Panc1 (cell line): ENCODE results near the gene B4GALT4. TPM values are rescaled to one million over a fixed set of nuclear protein-coding genes. Genes with fewer than 3 reads are reported as not detected.

ENCODE experiments used
- ATAC-seq: fragments of 200-7000 bp; cut with Tn5 transposase; 2 replicates; pipeline ENCODE4 v1.9.1; 2020; ENCODE audit warnings: mild to moderate bottlenecking, moderate library complexity
- BruUV-seq: library from RNA; stranded (reverse); fragments of 400-500 nt; replicated peaks from 2 replicates; lab custom pipeline; 2021; lab: Mats Ljungman, UMichigan
- CTCF ChIA-PET: fragments of 300-600 bp; sonication (Branson Sonifier 250); formaldehyde crosslinking; loops from one replicate; lab custom pipeline; 2022; ENCODE audit warnings: antibody characterized with exemption; lab: Charles Lee
- POLR2A ChIA-PET: fragments of 300-600 bp; sonication (Branson Sonifier 250); formaldehyde crosslinking; loops from one replicate; lab custom pipeline; 2022; ENCODE audit warnings: antibody characterized with exemption; lab: Charles Lee
- DNase-seq: peaks from one replicate; pipeline ENCODE4 v3.0.0-alpha.2; 2010; ENCODE audit warnings: low read depth, low spot score
- H3K27ac ChIP-seq: 2 replicates; pipeline ENCODE4 v1.5.1; 2011; ENCODE audit warnings: mild to moderate bottlenecking, low read length, inconsistent platforms
- H3K27me3 ChIP-seq: fragments of 200-500 bp; sonication (Bioruptor generic); 2 replicates; pipeline ENCODE4 v1.6.0; 2014; ENCODE audit warnings: low read length, inconsistent platforms; ENCODE audit not compliant: control insufficient read depth, insufficient read depth
- H3K36me3 ChIP-seq: fragments of 200-500 bp; sonication (Bioruptor generic); 2 replicates; pipeline ENCODE4 v1.5.1; 2014; ENCODE audit warnings: inconsistent platforms, mild to moderate bottlenecking, low read length, moderate library complexity; ENCODE audit not compliant: control insufficient read depth, insufficient read depth
- H3K4me1 ChIP-seq: 2 replicates; pipeline ENCODE4 v1.5.1; 2011; ENCODE audit warnings: inconsistent platforms, mild to moderate bottlenecking, low read length, moderate library complexity; ENCODE audit not compliant: control insufficient read depth, insufficient read depth
- H3K4me3 ChIP-seq, 2 experiments: 2 replicates each; pipeline ENCODE4 v1.5.1; 2011 to 2012; ENCODE audit warnings: low read depth in 2 of 2, low read length in 2 of 2, mild to moderate bottlenecking in 2 of 2, inconsistent platforms in 1 of 2, moderate library complexity in 1 of 2
- H3K9me3 ChIP-seq: fragments of 200-500 bp; sonication (Bioruptor generic); 2 replicates; pipeline ENCODE4 v1.5.1; 2014; ENCODE audit warnings: low read depth, mild to moderate bottlenecking, inconsistent platforms, low read length, moderate library complexity; ENCODE audit not compliant: control insufficient read depth, insufficient read depth
- CTCF ChIP-seq: fragments of 450-650 bp; IDR thresholded peaks from 2 replicates; pipeline ENCODE4 v1.5.1; 2017; ENCODE audit warnings: mild to moderate bottlenecking
- POLR2AphosphoS5 ChIP-seq: IDR thresholded peaks from 2 replicates; pipeline ENCODE4 v1.6.1; 2012; ENCODE audit warnings: mild to moderate bottlenecking, low read depth, low read length, moderate library complexity
- REST ChIP-seq, 2 experiments: IDR thresholded peaks; 2 replicates each; pipeline ENCODE4 v1.6.1; 2011 to 2012; ENCODE audit warnings: low read depth in 2 of 2, control low read depth in 1 of 2, low read length in 1 of 2, mild to moderate bottlenecking in 1 of 2, moderate library complexity in 1 of 2; ENCODE audit not compliant: insufficient read depth in 1 of 2
- SIN3A ChIP-seq: IDR thresholded peaks from 2 replicates; pipeline ENCODE4 v1.6.1; 2012; ENCODE audit warnings: low read depth, mild to moderate bottlenecking, low read length, moderate library complexity, borderline replicate concordance; ENCODE audit not compliant: insufficient read depth
- TCF7L2 ChIP-seq: IDR thresholded peaks from 2 replicates; pipeline ENCODE4 v1.6.1; 2011; ENCODE audit warnings: mild to moderate bottlenecking, low read depth, low read length, inconsistent platforms
- in situ Hi-C: cut with HindIII; loops from 2 replicates; pipeline ENCODE4 v1.10.0; 2016; ENCODE audit warnings: low sequenced_read_pairs, low pct_unique_long_range_greater_than_20kb
- intact Hi-C: fragments of 100-400 bp; cut with micrococcal nuclease; formaldehyde crosslinking; loops from one replicate; pipeline ENCODE4 v1.10.0; 2022; ENCODE audit not compliant: unreplicated experiment
- total RNA-seq: library from RNA; stranded (reverse); gene quantifications from one replicate; pipeline ENCODE4 v1.2.1, GENCODE V29; 2021; ENCODE audit not compliant: unreplicated experiment

B4GALT4 gene
- total RNA-seq, 1 experiment from 2014 or later: 27.4 TPM

GRCh38 chr3:119261055-119261454, 20.4 kb upstream of the B4GALT4 start:
- TF ChIP-seq REST (IDR thresholded peaks at IDR 0.05; ENCODE audit: insufficient read depth in 1 of 2, low read depth in 2 of 2, low read length in 1 of 2): no peak
- POLR2A ChIA-PET: no interaction called here
- DNase-seq: no peak
- BruUV-seq: no TSS peak
- Histone ChIP-seq H3K27ac (no peak overlapping the region), H3K9me3 (no peaks in the 10 kb centered on the region), H3K36me3 (no peaks in the 10 kb centered on the region), H3K4me1 (no peaks in the 10 kb centered on the region), H3K27me3 (peaks cover 5% of the 10 kb centered on the region; the same call in 1 of the 2 replicates), H3K4me3 (no peak overlapping the region)
- in situ Hi-C loops (no loop called here), intact Hi-C loops (no loop called here)
- CTCF ChIA-PET: no interaction called here
- ATAC-seq: no peak

- no TSS peak for BruUV-seq
- no peaks in the 10 kb centered on the region for H3K9me3 ChIP-seq
- H3K36me3 ChIP-seq: no peaks in the 10 kb centered on the region
- H3K27ac ChIP-seq: no peak overlapping the region
- ChIA-PET CTCF (no interaction called here), POLR2A (no interaction called here)
- no peak overlapping the region for H3K4me3 ChIP-seq
- in situ Hi-C loops (no loop called here), intact Hi-C loops (no loop called here)
- ATAC-seq (no peak), DNase-seq (no peak)
- no peaks in the 10 kb centered on the region for H3K4me1 ChIP-seq
- TF ChIP-seq CTCF (no peak), SIN3A (no peak), POLR2AphosphoS5 (no peak), REST (IDR thresholded peaks at IDR 0.05; ENCODE audit: insufficient read depth in 1 of 2, low read depth in 2 of 2, low read length in 1 of 2) (no peak), TCF7L2 (no peak)
- H3K27me3 ChIP-seq: peaks cover 5% of the 10 kb centered on the region; the same call in 1 of the 2 replicates
Measured at GRCh38 chr3:119259821-119260220, 19.1 kb upstream of the B4GALT4 start.
